OCI-LY1 (cell line): ENCODE data around the gene ARHGEF12.

ENCODE experiments used
- EZH2 ChIP-seq: fragments of 200-600 bp; sonication (generic), shearing (Covaris generic); IDR thresholded peaks from 2 replicates; pipeline ENCODE4 v1.8.0; 2017; ENCODE audit warnings: borderline replicate concordance, mixed run types, mild to moderate bottlenecking, antibody characterized with exemption, low read length, moderate library complexity, mixed read lengths
- TF ChIP-seq, protein P1 (sequence below): fragments of 200-600 bp; sonication (generic), shearing (Covaris generic); IDR thresholded peaks from 2 replicates; pipeline ENCODE4 v1.5.1; 2017; ENCODE audit warnings: mild to moderate bottlenecking, antibody characterized with exemption, low read length, moderate library complexity, mixed read lengths

DNA sequence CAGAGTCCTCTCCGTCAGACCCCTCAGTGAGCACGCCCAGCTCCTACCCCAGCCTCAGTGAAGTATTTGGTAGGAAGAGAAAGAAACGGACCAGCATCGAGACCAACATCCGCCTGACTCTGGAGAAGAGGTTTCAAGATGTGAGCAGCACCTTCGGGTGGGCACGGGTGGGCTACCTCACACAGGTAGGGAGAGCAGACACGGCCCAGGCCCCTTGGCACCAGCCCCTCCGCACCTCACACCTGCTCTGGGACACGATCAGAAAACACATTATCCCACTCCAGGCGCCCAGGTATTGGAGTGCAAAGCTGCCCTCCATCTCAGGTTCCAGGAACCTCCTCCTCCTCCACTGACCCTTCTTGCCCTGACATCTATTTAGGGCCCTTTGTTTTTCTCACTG lies 28.7 kb upstream of the ARHGEF12 start:
- TF ChIP-seq, protein P1, sequence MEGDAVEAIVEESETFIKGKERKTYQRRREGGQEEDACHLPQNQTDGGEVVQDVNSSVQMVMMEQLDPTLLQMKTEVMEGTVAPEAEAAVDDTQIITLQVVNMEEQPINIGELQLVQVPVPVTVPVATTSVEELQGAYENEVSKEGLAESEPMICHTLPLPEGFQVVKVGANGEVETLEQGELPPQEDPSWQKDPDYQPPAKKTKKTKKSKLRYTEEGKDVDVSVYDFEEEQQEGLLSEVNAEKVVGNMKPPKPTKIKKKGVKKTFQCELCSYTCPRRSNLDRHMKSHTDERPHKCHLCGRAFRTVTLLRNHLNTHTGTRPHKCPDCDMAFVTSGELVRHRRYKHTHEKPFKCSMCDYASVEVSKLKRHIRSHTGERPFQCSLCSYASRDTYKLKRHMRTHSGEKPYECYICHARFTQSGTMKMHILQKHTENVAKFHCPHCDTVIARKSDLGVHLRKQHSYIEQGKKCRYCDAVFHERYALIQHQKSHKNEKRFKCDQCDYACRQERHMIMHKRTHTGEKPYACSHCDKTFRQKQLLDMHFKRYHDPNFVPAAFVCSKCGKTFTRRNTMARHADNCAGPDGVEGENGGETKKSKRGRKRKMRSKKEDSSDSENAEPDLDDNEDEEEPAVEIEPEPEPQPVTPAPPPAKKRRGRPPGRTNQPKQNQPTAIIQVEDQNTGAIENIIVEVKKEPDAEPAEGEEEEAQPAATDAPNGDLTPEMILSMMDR, result no peak
- TF ChIP-seq EZH2, result no peak
